CD4-positive, alpha-beta T cell treated with Interleukin-4 for 4 hours (primary cell): ENCODE results near the gene PEX7.
"Not testable (repeated sequence)": the region's sequence is repeated elsewhere in the genome, so short reads cannot be mapped to it uniquely, and the experiment has no call there.

Experiments used
- DNase-seq: peaks from one replicate; pipeline ENCODE4 v3.0.0-alpha.2; 2020

The PEX7 gene

GRCh38 chr6:136956590-136957544 is 134.5 kb downstream of the PEX7 start:
- DNase-seq, result no peak

- no peak for DNase-seq
These were observed 135.8 kb downstream of the PEX7 start for GRCh38 chr6:136958168-136958567.

GRCh38 chr6:136959471-136959891 is 137.1 kb downstream of the PEX7 start:
- no peak for DNase-seq

GRCh38 chr6:136959935-136960334 is 137.5 kb downstream of the PEX7 start:
- not testable (repeated sequence) for DNase-seq

GRCh38 chr6:136960781-136961180 is 138.4 kb downstream of the PEX7 start:
- no peak for DNase-seq

GRCh38 chr6:136961848-136962247 is 139.5 kb downstream of the PEX7 start:
- no peak for DNase-seq

- DNase-seq, result no peak
These were observed 140.3 kb downstream of the PEX7 start for GRCh38 chr6:136962661-136963060.

GRCh38 chr6:136963259-136963658 is 140.9 kb downstream of the PEX7 start:
- DNase-seq, result no peak
